ENCODE data around the gene STAG2. TPM values are rescaled to one million over a fixed set of nuclear protein-coding genes. Genes with fewer than 3 reads are reported as not detected.

The STAG2 gene
- total and polyA plus RNA-seq, 2 experiments from 2014 or later: 68.8 to 92.8 TPM

DNA sequence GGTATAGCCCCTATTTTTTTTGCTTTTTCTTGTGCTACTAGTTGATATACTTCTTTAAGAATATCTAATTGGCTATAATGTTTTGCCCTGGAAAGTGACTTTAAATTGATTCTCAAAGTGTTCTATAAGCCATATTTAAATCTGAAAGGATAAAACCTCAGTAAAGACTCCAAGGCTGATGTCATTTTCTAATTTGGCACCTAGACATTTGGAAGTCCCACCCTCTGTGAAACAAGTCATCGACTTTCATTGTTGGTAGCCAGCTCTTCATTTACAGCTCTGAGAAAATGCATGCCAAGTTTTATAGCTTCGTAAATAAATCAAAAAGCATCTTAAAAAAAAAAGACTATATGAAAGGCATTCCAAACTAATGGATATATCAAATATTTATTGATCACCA, 18.0 kb upstream of the STAG2 start:
- DNase-seq (ENCODE audit: low spot score) (no peak), ATAC-seq (no peak)
- Histone ChIP-seq H3K27ac (ENCODE audit: low read depth) (no peak overlapping the region), H3K4me1 (ENCODE audit: insufficient read depth) (peaks cover 7% of the 10 kb centered on the region; the same call in 1 of the 2 replicates), H3F3A (replicated peaks; ENCODE audit: low read depth) (no peaks in the 10 kb centered on the region), H3K4me2 (no peak overlapping the region), H3K36me3 (ENCODE audit: insufficient read depth) (no peaks in the 10 kb centered on the region), H3K27me3 (ENCODE audit: insufficient read depth) (no peaks in the 10 kb centered on the region), H3K4me3 (no peak overlapping the region), H2AFZ (no peak overlapping the region), H3K9me2 (ENCODE audit: insufficient read depth) (no peaks in the 10 kb centered on the region), H4K20me1 (replicated peaks; ENCODE audit: insufficient read depth) (no peaks in the 10 kb centered on the region), H3K79me2 (replicated peaks; ENCODE audit: insufficient read depth) (no peaks in the 10 kb centered on the region)
- no peak overlapping the region for H3K4me3 Mint-ChIP-seq
- H3K9me3 Mint-ChIP-seq: no peaks in the 10 kb centered on the region
- no peak for TF ChIP-seq STAT1 (IDR thresholded peaks at IDR 0.05; ENCODE audit: unreplicated experiment)
- TF ChIP-seq, protein P1, sequence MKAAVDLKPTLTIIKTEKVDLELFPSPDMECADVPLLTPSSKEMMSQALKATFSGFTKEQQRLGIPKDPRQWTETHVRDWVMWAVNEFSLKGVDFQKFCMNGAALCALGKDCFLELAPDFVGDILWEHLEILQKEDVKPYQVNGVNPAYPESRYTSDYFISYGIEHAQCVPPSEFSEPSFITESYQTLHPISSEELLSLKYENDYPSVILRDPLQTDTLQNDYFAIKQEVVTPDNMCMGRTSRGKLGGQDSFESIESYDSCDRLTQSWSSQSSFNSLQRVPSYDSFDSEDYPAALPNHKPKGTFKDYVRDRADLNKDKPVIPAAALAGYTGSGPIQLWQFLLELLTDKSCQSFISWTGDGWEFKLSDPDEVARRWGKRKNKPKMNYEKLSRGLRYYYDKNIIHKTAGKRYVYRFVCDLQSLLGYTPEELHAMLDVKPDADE (IDR thresholded peaks at IDR 0.05): no peak
- peaks cover 7% of the 10 kb centered on the region; the same call in 2 of the 3 replicates for H3K4me1 Mint-ChIP-seq
- peaks cover 2% of the 10 kb centered on the region for H3K27me3 Mint-ChIP-seq (ENCODE audit: insufficient read depth, low read depth, poor library complexity)
- no peak overlapping the region for H3K27ac Mint-ChIP-seq
- no peaks in the 10 kb centered on the region for H3K36me3 Mint-ChIP-seq (ENCODE audit: low read depth)

DNA sequence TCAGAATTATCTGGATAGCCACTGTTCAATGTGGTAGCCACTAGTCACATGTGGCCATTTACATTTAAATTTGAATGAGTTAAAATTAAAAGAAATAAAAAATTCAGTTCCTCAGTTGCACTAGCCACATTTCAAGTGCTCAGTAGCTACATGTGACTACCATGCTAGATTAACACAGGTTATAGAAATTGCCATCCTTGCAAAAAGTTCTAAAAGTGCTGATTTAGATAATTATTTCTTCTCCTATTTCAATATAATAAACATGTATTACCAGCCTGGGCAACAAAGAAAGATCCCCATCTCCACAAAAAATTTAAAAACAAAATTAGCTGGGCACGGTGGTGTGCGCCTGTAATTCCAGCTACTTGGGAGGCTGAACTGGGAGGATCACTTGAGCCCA, 11.7 kb upstream of the STAG2 start:
- Histone ChIP-seq H3K79me2 (replicated peaks; ENCODE audit: insufficient read depth) (no peaks in the 10 kb centered on the region), H3K4me1 (ENCODE audit: insufficient read depth) (no peaks in the 10 kb centered on the region), H3K4me2 (no peak overlapping the region), H4K20me1 (replicated peaks; ENCODE audit: insufficient read depth) (no peaks in the 10 kb centered on the region), H2AFZ (no peak overlapping the region), H3K4me3 (no peak overlapping the region), H3K27ac (ENCODE audit: low read depth) (no peak overlapping the region), H3K36me3 (ENCODE audit: insufficient read depth) (no peaks in the 10 kb centered on the region), H3F3A (replicated peaks; ENCODE audit: low read depth) (no peaks in the 10 kb centered on the region), H3K27me3 (ENCODE audit: insufficient read depth) (no peaks in the 10 kb centered on the region), H3K9me2 (ENCODE audit: insufficient read depth) (no peaks in the 10 kb centered on the region)
- DNase-seq (ENCODE audit: low spot score) (no peak), ATAC-seq (no peak)
- Mint-ChIP-seq H3K4me3 (no peak overlapping the region), H3K27ac (no peak overlapping the region), H3K36me3 (ENCODE audit: low read depth) (no peaks in the 10 kb centered on the region), H3K9me3 (no peaks in the 10 kb centered on the region), H3K27me3 (ENCODE audit: insufficient read depth, low read depth, poor library complexity) (peaks cover 8% of the 10 kb centered on the region), H3K4me1 (no peaks in the 10 kb centered on the region; the same call in 2 of the 3 replicates)
- no peak for TF ChIP-seq ZNF114 (CRISPR knock-in tag; IDR thresholded peaks at IDR 0.05)
- TF ChIP-seq NANOG (IDR thresholded peaks at IDR 0.05; ENCODE audit: borderline replicate concordance): no peak
- TF ChIP-seq, protein P2, sequence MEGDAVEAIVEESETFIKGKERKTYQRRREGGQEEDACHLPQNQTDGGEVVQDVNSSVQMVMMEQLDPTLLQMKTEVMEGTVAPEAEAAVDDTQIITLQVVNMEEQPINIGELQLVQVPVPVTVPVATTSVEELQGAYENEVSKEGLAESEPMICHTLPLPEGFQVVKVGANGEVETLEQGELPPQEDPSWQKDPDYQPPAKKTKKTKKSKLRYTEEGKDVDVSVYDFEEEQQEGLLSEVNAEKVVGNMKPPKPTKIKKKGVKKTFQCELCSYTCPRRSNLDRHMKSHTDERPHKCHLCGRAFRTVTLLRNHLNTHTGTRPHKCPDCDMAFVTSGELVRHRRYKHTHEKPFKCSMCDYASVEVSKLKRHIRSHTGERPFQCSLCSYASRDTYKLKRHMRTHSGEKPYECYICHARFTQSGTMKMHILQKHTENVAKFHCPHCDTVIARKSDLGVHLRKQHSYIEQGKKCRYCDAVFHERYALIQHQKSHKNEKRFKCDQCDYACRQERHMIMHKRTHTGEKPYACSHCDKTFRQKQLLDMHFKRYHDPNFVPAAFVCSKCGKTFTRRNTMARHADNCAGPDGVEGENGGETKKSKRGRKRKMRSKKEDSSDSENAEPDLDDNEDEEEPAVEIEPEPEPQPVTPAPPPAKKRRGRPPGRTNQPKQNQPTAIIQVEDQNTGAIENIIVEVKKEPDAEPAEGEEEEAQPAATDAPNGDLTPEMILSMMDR (conservative IDR thresholded peaks at IDR 0.05; ENCODE audit: low read depth in 2 of 2): no peak
- no peak for TF ChIP-seq POLR2AphosphoS5 (IDR thresholded peaks at IDR 0.05; ENCODE audit: low read depth)
- no peak for TF ChIP-seq JUNB (IDR thresholded peaks at IDR 0.05; ENCODE audit: unreplicated experiment)
- TF ChIP-seq, protein P3, sequence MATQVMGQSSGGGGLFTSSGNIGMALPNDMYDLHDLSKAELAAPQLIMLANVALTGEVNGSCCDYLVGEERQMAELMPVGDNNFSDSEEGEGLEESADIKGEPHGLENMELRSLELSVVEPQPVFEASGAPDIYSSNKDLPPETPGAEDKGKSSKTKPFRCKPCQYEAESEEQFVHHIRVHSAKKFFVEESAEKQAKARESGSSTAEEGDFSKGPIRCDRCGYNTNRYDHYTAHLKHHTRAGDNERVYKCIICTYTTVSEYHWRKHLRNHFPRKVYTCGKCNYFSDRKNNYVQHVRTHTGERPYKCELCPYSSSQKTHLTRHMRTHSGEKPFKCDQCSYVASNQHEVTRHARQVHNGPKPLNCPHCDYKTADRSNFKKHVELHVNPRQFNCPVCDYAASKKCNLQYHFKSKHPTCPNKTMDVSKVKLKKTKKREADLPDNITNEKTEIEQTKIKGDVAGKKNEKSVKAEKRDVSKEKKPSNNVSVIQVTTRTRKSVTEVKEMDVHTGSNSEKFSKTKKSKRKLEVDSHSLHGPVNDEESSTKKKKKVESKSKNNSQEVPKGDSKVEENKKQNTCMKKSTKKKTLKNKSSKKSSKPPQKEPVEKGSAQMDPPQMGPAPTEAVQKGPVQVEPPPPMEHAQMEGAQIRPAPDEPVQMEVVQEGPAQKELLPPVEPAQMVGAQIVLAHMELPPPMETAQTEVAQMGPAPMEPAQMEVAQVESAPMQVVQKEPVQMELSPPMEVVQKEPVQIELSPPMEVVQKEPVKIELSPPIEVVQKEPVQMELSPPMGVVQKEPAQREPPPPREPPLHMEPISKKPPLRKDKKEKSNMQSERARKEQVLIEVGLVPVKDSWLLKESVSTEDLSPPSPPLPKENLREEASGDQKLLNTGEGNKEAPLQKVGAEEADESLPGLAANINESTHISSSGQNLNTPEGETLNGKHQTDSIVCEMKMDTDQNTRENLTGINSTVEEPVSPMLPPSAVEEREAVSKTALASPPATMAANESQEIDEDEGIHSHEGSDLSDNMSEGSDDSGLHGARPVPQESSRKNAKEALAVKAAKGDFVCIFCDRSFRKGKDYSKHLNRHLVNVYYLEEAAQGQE (IDR thresholded peaks at IDR 0.05; ENCODE audit: unreplicated experiment): no peak
